Mesendoderm (in vitro differentiated cells): ENCODE data around the gene CHCHD6.

ENCODE experiments used
- DNase-seq: peaks from one replicate; pipeline ENCODE4 v3.0.0; 2013
- H2AK5ac ChIP-seq: 2 replicates; pipeline ENCODE4 v1.6.1; 2013; ENCODE audit warnings: low read length, inconsistent platforms
- H2BK120ac ChIP-seq: 2 replicates; pipeline ENCODE4 v1.6.1; 2013; ENCODE audit warnings: low read depth, mild to moderate bottlenecking, low read length, moderate library complexity, mixed read lengths
- H2BK15ac ChIP-seq: replicated peaks from 2 replicates; pipeline ENCODE4 v1.6.1; 2013; ENCODE audit warnings: low read depth, mild to moderate bottlenecking, moderate library complexity
- H2BK5ac ChIP-seq: 2 replicates; pipeline ENCODE4 v1.6.1; 2013; ENCODE audit warnings: low read length, inconsistent platforms
- H3K18ac ChIP-seq: 2 replicates; pipeline ENCODE4 v1.6.1; 2013; ENCODE audit warnings: mild to moderate bottlenecking, low read length, mixed read lengths
- H3K23ac ChIP-seq: one replicate; pipeline ENCODE4 v1.6.1; 2013; ENCODE audit warnings: low read length
- H3K27ac ChIP-seq: 2 replicates; pipeline ENCODE4 v1.5.1; 2013; ENCODE audit warnings: low read depth, mild to moderate bottlenecking, inconsistent platforms, low read length, moderate library complexity
- H3K27me3 ChIP-seq: 2 replicates; pipeline ENCODE4 v1.6.1; 2013; ENCODE audit warnings: low read length, control low read depth, mild to moderate bottlenecking, inconsistent platforms; ENCODE audit not compliant: insufficient read depth, poor library complexity
- H3K36me3 ChIP-seq: 2 replicates; pipeline ENCODE4 v1.6.1; 2013; ENCODE audit warnings: low read length, inconsistent platforms; ENCODE audit not compliant: control insufficient read depth, insufficient read depth
- H3K4ac ChIP-seq: one replicate; pipeline ENCODE4 v1.6.1; 2013; ENCODE audit warnings: low read depth, mild to moderate bottlenecking, low read length, moderate library complexity
- H3K4me1 ChIP-seq: 2 replicates; pipeline ENCODE4 v1.6.1; 2013; ENCODE audit warnings: low read depth, low read length, inconsistent platforms; ENCODE audit not compliant: control insufficient read depth
- H3K4me2 ChIP-seq: 2 replicates; pipeline ENCODE4 v1.6.1; 2013; ENCODE audit warnings: low read length
- H3K4me3 ChIP-seq: 2 replicates; pipeline ENCODE4 v1.5.1; 2013; ENCODE audit warnings: mild to moderate bottlenecking, low read length
- H3K56ac ChIP-seq: one replicate; pipeline ENCODE4 v1.6.1; 2013; ENCODE audit warnings: low read length
- H3K79me1 ChIP-seq: 2 replicates; pipeline ENCODE4 v1.6.1; 2013; ENCODE audit warnings: low read length, inconsistent platforms
- H3K79me2 ChIP-seq: 2 replicates; pipeline ENCODE4 v1.6.1; 2013; ENCODE audit warnings: mild to moderate bottlenecking, low read length; ENCODE audit not compliant: control insufficient read depth, insufficient read depth
- H3K9ac ChIP-seq: 2 replicates; pipeline ENCODE4 v1.6.1; 2013; ENCODE audit warnings: low read length, inconsistent platforms
- H4K5ac ChIP-seq: one replicate; pipeline ENCODE4 v1.6.1; 2013; ENCODE audit warnings: low read length
- H4K8ac ChIP-seq: one replicate; pipeline ENCODE4 v1.6.1; 2013; ENCODE audit warnings: low read depth, mild to moderate bottlenecking, control low read depth, low read length, moderate library complexity
- WGBS: extraction: QIAGEN DNeasy Blood & Tissue Kit; methylation state at CpG from one replicate; pipeline ENCODE4 v1.1.7; 2013; ENCODE audit warnings: low lambda C conversion rate, missing lambda C conversion rate; ENCODE audit not compliant: insufficient coverage; ENCODE audit errors: extremely low coverage; 5-methylcytosine and 5-hydroxymethylcytosine counted together

CHCHD6 gene

DNA sequence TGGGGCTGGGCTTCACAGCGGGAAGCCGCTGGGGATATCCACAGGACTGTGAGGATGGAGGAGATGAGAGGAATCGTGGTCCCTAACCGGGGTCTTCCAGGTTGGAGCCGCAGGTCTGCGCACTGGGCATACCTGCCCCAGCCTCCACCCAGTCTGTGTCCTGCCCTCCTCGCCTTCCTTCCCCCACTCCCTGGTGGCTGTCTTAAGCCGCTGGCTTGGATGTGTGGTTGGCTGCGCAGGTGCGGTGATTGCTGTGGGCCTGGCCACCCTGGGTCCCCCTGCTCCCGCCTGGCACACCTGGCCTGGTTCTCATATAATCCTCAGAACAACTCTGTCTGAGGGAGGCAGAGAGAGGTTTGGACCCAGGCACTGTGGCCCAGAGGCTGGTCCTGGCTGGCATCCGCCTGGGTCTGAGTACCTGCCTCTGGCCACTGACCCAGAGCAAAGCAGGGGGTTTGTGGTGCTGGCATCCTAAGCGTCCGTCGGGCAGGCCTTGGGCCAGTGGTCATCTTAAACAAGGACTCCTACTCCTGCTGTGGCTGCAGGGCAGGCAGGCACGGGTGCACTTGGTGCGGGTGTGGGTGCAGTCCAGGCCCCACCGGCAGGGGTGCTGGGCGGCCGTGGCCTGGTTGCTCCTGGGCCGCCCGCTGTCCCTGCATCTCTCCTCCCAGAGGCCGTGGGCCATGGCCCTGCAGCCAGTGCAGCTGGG lies 297.6 kb downstream of the CHCHD6 start:
- Histone ChIP-seq H3K27ac (peak overlapping the region; percentile 4), H2AK5ac (no peak overlapping the region), H3K56ac (peak overlapping the region; percentile 63), H3K9ac (peak overlapping the region; percentile 31), H4K8ac (no peak overlapping the region), H3K4me2 (no peak overlapping the region), H4K5ac (no peak overlapping the region), H3K23ac (no peak overlapping the region), H3K27me3 (no peaks in the 10 kb centered on the region), H3K18ac (no peak overlapping the region), H3K79me2 (peaks cover 11% of the 10 kb centered on the region), H3K79me1 (peaks cover 25% of the 10 kb centered on the region), H2BK15ac (no peak overlapping the region), H2BK5ac (peak overlapping the region; percentile 6), H3K4me1 (peaks cover 9% of the 10 kb centered on the region), H2BK120ac (no peak overlapping the region), H3K4me3 (no peak overlapping the region), H3K4ac (no peak overlapping the region), H3K36me3 (no peaks in the 10 kb centered on the region)
- no peak for DNase-seq
- WGBS: no CpG with 5 or more reads among the region's 23 CpGs

DNA sequence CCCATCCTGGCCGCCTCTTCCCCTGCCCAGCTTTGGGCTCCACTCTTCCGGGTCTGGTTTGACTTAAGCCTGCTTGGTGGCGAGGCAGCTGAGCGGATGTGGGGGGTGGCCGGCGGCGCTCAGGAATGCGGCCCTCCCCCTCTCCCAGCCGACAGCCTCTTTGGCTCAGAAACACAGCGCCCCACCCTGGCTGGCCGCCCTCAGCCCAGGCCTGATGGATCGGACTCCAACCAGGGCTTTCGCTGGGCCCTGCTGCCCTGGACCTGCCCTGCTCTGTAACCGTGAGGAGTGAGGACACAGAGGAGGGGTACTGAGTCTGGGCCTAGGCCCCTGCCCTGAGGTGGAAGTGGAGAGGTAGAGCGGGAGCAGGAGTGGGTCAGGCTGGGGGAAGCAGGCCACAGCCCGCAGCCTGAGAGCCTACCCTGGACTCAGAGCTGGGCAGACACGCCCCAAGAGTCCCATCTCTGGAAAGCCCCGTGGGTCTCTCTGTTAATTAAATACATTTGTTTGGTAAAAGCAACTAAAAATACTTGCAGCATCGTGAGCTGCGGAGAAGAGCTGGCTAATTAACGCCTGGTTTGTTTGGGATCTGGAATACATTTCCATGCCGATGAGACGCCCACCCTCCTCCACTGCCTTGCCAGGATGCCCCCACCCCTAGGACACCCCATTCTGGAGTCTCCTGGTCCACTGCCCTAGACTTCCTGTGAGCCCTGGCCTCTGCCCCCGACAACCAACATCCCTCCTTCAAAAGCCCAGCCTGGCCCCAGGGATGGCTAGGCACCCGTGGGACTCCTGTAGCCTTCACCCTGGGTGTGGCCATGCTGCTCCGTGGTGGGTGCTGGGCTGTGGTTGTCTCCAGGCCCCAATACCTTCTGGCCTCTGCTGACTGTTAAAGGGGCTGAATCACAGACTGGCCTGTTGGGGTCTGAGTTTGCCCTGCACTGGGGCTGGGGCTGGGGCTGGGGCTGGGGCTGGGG lies 298.4 kb downstream of the CHCHD6 start:
- H3K27ac ChIP-seq: peak overlapping the region; percentile 4
- no peak overlapping the region for H2BK15ac ChIP-seq
- peak; percentile 96 for DNase-seq
- no peak overlapping the region for H4K8ac ChIP-seq
- H2BK120ac ChIP-seq: no peak overlapping the region
- no peak overlapping the region for H3K4me3 ChIP-seq
- no peak overlapping the region for H3K4ac ChIP-seq
- H3K4me2 ChIP-seq: no peak overlapping the region
- H3K9ac ChIP-seq: peak overlapping the region; percentile 75
- no peak overlapping the region for H3K23ac ChIP-seq
- no CpG with 5 or more reads among the region's 26 CpGs for WGBS
- H4K5ac ChIP-seq: no peak overlapping the region
- no peaks in the 10 kb centered on the region for H3K27me3 ChIP-seq
- H3K4me1 ChIP-seq: peaks cover 9% of the 10 kb centered on the region
- peaks cover 8% of the 10 kb centered on the region for H3K79me2 ChIP-seq
- H2BK5ac ChIP-seq: peak overlapping the region; percentile 73
- peaks cover 19% of the 10 kb centered on the region for H3K79me1 ChIP-seq
- H3K56ac ChIP-seq: peak overlapping the region; percentile 90
- no peak overlapping the region for H2AK5ac ChIP-seq
- H3K36me3 ChIP-seq: no peaks in the 10 kb centered on the region
- peak overlapping the region; percentile 40 for H3K18ac ChIP-seq

DNA sequence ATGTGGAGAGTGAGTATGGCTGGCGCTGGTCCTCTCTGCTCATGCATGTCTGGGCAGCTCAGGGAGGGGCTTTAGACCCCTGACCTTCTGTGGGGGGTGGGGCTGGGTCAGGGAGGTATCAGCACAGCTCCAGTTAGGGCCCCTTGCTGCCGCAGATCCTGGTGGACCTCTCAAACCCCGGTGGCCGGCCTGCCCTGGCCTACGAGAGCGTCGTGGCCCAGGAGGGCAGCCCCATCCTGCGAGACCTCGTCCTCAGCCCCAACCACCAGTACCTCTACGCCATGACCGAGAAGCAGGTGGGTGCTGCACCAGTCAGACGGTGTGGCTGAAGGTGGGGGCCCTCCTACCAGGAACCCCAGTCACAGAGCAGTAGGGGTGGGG lies 299.1 kb downstream of the CHCHD6 start:
- peaks cover 4% of the 10 kb centered on the region for H3K79me2 ChIP-seq
- H2BK120ac ChIP-seq: no peak overlapping the region
- no peak overlapping the region for H4K8ac ChIP-seq
- H2AK5ac ChIP-seq: no peak overlapping the region
- peaks cover 3% of the 10 kb centered on the region for H3K36me3 ChIP-seq
- peak overlapping the region; percentile 25 for H3K56ac ChIP-seq
- no peak overlapping the region for H3K4me3 ChIP-seq
- H2BK5ac ChIP-seq: no peak overlapping the region
- WGBS: no CpG with 5 or more reads among the region's 12 CpGs
- no peak overlapping the region for H3K27ac ChIP-seq
- no peak overlapping the region for H3K23ac ChIP-seq
- H3K18ac ChIP-seq: no peak overlapping the region
- H3K27me3 ChIP-seq: no peaks in the 10 kb centered on the region
- H3K4me2 ChIP-seq: no peak overlapping the region
- peaks cover 9% of the 10 kb centered on the region for H3K4me1 ChIP-seq
- H3K9ac ChIP-seq: no peak overlapping the region
- peaks cover 16% of the 10 kb centered on the region for H3K79me1 ChIP-seq
- H3K4ac ChIP-seq: no peak overlapping the region
- no peak overlapping the region for H4K5ac ChIP-seq
- no peak for DNase-seq
- H2BK15ac ChIP-seq: no peak overlapping the region

DNA sequence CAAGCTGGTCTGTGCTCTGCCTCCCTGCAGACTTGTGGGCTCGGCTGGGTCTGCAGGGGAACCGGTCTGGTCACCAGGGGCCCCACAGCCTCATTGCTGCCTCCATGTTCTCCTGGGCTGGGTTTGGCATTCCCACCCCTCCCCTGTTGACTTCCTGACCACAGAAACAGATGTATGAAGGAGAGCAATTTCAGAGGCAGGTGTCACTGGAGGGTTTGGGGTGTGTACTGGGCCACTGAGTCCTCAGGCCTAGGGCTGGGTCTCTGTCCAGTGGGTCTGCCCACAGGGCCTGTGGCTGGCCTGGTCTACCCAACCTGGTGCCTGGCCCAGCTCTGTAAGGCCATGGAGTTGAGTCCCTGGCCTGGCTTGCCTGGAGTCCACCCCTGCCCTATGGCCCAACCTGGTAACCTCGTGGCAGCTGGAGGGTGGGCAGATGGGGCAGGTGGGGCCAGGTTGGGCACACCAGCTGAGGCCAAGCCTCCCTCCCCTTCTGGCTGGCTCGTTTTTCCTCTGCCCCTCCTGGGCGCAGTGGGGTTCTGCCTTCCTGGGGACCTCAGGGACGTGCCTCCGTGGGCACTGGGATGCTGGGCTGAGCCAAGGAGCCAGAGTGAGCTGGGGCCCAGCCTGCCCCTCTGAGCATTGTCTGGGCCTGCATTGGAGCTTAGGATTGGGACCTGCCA lies 299.7 kb downstream of the CHCHD6 start:
- no peak overlapping the region for H3K18ac ChIP-seq
- peaks cover 3% of the 10 kb centered on the region for H3K36me3 ChIP-seq
- H4K8ac ChIP-seq: no peak overlapping the region
- H3K79me2 ChIP-seq: peaks cover 2% of the 10 kb centered on the region
- H3K56ac ChIP-seq: peak overlapping the region; percentile 25
- no peak overlapping the region for H2BK120ac ChIP-seq
- no peak overlapping the region for H2AK5ac ChIP-seq
- WGBS: no CpG with 5 or more reads among the region's 7 CpGs
- no peak overlapping the region for H2BK15ac ChIP-seq
- H3K4me1 ChIP-seq: peaks cover 9% of the 10 kb centered on the region
- H3K27ac ChIP-seq: no peak overlapping the region
- no peaks in the 10 kb centered on the region for H3K27me3 ChIP-seq
- H2BK5ac ChIP-seq: no peak overlapping the region
- DNase-seq: no peak
- no peak overlapping the region for H3K4me2 ChIP-seq
- peaks cover 13% of the 10 kb centered on the region for H3K79me1 ChIP-seq
- H3K4me3 ChIP-seq: no peak overlapping the region
- H4K5ac ChIP-seq: no peak overlapping the region
- no peak overlapping the region for H3K4ac ChIP-seq
- H3K23ac ChIP-seq: no peak overlapping the region
- H3K9ac ChIP-seq: no peak overlapping the region

- no CpG with 5 or more reads among the region's 32 CpGs for WGBS
- H3K56ac ChIP-seq: no peak overlapping the region
- H3K4me2 ChIP-seq: no peak overlapping the region
Observed at GRCh38 chr3:127004641-127005397, 300.8 kb downstream of the CHCHD6 start.

More at GRCh38 chr3:127004641-127005397, 300.8 kb downstream of the CHCHD6 start:
- Histone ChIP-seq H3K79me2 (peaks cover 2% of the 10 kb centered on the region), H3K36me3 (peaks cover 3% of the 10 kb centered on the region), H2BK120ac (no peak overlapping the region), H3K18ac (no peak overlapping the region), H3K23ac (no peak overlapping the region), H3K4me3 (no peak overlapping the region), H3K4me1 (peaks cover 9% of the 10 kb centered on the region), H3K4ac (no peak overlapping the region), H2AK5ac (no peak overlapping the region), H3K27me3 (no peaks in the 10 kb centered on the region), H4K5ac (no peak overlapping the region), H4K8ac (no peak overlapping the region), H3K27ac (no peak overlapping the region), H3K9ac (no peak overlapping the region), H2BK15ac (no peak overlapping the region), H3K79me1 (peaks cover 13% of the 10 kb centered on the region), H2BK5ac (no peak overlapping the region)
- no peak for DNase-seq
